Measurements from ENCODE around the gene TAL1. TPM values are rescaled to one million over a fixed set of nuclear protein-coding genes. Genes with fewer than 3 reads are reported as not detected.

Gene TAL1
- total RNA-seq, 1 experiment from 2014 or later: not detected

GRCh38 chr1:47175227-47175934 is 56.6 kb downstream of the TAL1 start:
- peak; percentile 85 for DNase-seq (ENCODE audit: low spot score)

DNA sequence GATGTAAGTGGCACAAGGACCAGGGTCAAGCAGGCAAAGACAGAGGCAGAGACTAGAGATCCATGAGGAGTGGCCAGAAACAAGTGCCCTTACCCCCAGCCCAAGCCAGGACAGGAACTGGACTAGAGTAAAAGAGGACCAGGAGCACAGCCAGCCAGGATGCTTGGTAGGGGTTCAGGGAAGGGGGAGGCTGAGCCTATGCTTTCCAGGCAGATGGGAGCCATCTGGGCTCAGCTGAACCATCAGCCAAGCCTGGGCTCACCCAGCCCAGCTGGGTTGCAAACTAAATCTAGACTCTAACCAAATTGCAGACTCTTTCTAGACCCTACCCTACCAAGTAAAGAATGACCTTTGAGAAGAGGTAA is 57.4 kb downstream of the TAL1 start:
- DNase-seq (ENCODE audit: low spot score): no peak

DNA sequence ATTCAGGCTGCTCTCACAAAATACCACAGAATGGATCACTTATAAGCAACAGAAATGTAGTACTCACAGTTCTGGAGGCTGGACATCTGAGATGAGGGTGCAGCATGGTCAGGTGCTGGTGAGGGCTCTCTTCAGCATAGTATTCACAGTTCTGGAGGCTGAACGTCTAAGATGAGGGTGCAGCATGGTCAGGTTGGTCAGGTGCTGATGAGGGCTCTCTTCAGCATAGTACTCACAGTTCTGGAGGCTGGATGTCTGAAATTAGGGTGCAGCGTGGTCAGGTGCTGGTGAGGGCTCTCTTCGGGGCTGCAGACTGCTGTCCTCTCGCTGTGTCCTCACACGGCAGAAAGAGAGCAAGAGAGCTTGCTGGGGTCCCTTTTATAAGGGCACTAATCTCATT is 59.2 kb downstream of the TAL1 start:
- DNase-seq (ENCODE audit: low spot score): no peak

Other genes with a start within 250 kb of the TAL1 start
- not detected in 2 replicates for gene CYP4X1, start 208.6 kb downstream of the TAL1 start, total RNA-seq (2014; rRNA removed; shearing (Covaris generic))
- gene CYP4Z1, start 165.0 kb downstream of the TAL1 start, total RNA-seq (2014; rRNA removed; shearing (Covaris generic)): not detected in 2 replicates
- gene CYP4A22, start 94.8 kb downstream of the TAL1 start, total RNA-seq (2014; rRNA removed; shearing (Covaris generic)): not detected in 2 replicates
- gene PDZK1IP1, start 42.2 kb downstream of the TAL1 start, total RNA-seq (2014; rRNA removed; shearing (Covaris generic)): 32.9 and 38.0 TPM in 2 replicates
- gene STIL, start 81.9 kb upstream of the TAL1 start, total RNA-seq (2014; rRNA removed; shearing (Covaris generic)): 12.4 and 12.6 TPM in 2 replicates
- gene CMPK1, start 101.6 kb upstream of the TAL1 start, total RNA-seq (2014; rRNA removed; shearing (Covaris generic)): 51.4 and 57.7 TPM in 2 replicates
- gene FOXE3, start 184.1 kb upstream of the TAL1 start, total RNA-seq (2014; rRNA removed; shearing (Covaris generic)): not detected in 2 replicates
- gene FOXD2, start 205.8 kb upstream of the TAL1 start, total RNA-seq (2014; rRNA removed; shearing (Covaris generic)): 2.8 TPM in 2 replicates